ENCODE results near the gene DYRK1A. TPM values are rescaled to one million over a fixed set of nuclear protein-coding genes. Genes with fewer than 3 reads are reported as not detected.
A peak's percentile ranks its signal among the peaks of the same experiment; 100 is the strongest.

The DYRK1A gene
- total and polyA plus RNA-seq, 2 of the 13 experiments (the other 11 are each of a cell fraction or from before 2014, with no cell fraction given): 24.6 to 34.2 TPM

DNA sequence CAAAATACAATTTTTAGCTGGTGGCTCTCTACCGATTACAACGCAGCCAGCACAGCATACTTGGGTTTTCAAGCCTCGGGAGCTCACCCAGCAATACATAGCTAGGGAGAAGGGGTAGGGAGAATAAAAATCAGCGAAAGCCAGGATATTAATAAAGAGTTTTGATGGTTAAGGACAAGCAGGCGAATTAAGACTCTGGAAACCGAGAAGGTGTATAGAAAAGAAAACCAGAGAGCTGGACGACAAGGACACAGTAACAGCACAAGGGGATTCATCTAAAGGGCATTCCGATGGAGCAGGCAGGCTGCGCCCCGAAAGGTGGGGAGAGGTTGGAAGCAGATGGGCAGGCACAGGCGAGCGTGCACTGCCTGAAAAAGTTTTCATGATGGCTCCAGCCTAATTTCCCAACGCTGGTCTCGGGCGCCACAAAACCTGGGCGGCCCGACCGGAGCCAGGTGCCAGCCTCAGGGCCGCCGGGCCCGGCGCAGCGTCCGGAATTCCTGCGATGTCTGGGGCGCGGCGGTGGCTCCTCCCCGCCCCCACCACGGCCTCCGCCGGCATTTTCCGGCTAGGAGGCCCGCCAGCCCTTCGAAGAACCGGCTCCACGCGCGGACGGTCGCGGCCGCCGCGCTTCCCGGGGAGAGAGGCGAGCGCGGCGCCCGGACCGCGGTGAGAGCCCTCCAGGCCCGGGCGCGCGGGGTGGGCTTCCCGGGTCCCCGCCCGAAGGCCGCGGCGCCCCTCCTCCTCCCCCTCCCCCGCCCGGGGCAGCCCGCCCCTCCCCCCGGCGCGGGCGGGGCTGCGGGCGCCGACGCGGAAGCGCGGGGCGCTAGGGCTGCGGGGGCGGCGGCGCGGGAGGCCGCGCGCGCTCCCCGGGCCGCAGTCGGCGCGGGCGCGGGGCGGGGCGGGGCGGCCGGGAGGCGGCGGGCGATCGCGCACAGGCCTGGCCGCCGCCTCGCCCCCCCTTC is 774 bp upstream of the DYRK1A start (continued):
- TF ChIP-seq NR2F2 (IDR thresholded peaks at IDR 0.05; ENCODE audit: borderline replicate concordance, low read depth): no peak
- no peak for TF ChIP-seq ZNF33B (CRISPR knock-in tag; IDR thresholded peaks at IDR 0.05)
- TF ChIP-seq ZNF230 (CRISPR knock-in tag; IDR thresholded peaks at IDR 0.05): no peak
- TF ChIP-seq NFIB (CRISPR knock-in tag; IDR thresholded peaks at IDR 0.05; ENCODE audit: borderline replicate concordance): no peak
- no peak for TF ChIP-seq MBNL3 (CRISPR knock-in tag; conservative IDR thresholded peaks at IDR 0.05)
- TF ChIP-seq ZNF557 (CRISPR knock-in tag; IDR thresholded peaks at IDR 0.05): no peak
- peak; percentile 34; the same call in 1 of the 2 replicates for TF ChIP-seq NRL (CRISPR knock-in tag; IDR thresholded peaks at IDR 0.05; ENCODE audit: borderline replicate concordance)
- TF ChIP-seq, protein P1, sequence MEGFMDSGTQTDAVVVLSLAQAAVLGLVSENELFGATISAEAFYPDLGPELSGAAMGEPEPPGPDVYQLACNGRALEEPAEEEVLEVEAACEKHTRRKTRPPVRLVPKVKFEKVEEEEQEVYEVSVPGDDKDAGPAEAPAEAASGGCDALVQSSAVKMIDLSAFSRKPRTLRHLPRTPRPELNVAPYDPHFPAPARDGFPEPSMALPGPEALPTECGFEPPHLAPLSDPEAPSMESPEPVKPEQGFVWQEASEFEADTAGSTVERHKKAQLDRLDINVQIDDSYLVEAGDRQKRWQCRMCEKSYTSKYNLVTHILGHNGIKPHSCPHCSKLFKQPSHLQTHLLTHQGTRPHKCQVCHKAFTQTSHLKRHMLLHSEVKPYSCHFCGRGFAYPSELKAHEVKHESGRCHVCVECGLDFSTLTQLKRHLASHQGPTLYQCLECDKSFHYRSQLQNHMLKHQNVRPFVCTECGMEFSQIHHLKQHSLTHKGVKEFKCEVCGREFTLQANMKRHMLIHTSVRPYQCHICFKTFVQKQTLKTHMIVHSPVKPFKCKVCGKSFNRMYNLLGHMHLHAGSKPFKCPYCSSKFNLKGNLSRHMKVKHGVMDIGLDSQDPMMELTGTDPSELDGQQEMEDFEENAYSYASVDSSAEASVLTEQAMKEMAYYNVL (CRISPR knock-in tag; IDR thresholded peaks at IDR 0.05; ENCODE audit: borderline replicate concordance): peak; percentile 22; the same call in 1 of the 2 replicates
- TF ChIP-seq ERF (CRISPR knock-in tag; IDR thresholded peaks at IDR 0.05): no peak
- no peak for TF ChIP-seq ZC3H13 (CRISPR knock-in tag; IDR thresholded peaks at IDR 0.05)
- TF ChIP-seq NFATC3 (CRISPR knock-in tag; IDR thresholded peaks at IDR 0.05): no peak
- no peak for TF ChIP-seq ELF4 (CRISPR knock-in tag; IDR thresholded peaks at IDR 0.05; ENCODE audit: borderline replicate concordance)
- TF ChIP-seq KAT8 (CRISPR knock-in tag; IDR thresholded peaks at IDR 0.05): peak; percentile 52; the same call in 1 of the 2 replicates
- no peak for TF ChIP-seq ZMYM3 (CRISPR knock-in tag; IDR thresholded peaks at IDR 0.05)
- TF ChIP-seq PRPF4 (IDR thresholded peaks at IDR 0.05; ENCODE audit: low read depth, low read length, poor library complexity, severe bottlenecking): peak; percentile 25
- TF ChIP-seq, protein P2, sequence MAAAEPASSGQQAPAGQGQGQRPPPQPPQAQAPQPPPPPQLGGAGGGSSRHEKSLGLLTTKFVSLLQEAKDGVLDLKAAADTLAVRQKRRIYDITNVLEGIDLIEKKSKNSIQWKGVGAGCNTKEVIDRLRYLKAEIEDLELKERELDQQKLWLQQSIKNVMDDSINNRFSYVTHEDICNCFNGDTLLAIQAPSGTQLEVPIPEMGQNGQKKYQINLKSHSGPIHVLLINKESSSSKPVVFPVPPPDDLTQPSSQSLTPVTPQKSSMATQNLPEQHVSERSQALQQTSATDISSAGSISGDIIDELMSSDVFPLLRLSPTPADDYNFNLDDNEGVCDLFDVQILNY (CRISPR knock-in tag; conservative IDR thresholded peaks at IDR 0.05): no peak
- TF ChIP-seq, protein P3, sequence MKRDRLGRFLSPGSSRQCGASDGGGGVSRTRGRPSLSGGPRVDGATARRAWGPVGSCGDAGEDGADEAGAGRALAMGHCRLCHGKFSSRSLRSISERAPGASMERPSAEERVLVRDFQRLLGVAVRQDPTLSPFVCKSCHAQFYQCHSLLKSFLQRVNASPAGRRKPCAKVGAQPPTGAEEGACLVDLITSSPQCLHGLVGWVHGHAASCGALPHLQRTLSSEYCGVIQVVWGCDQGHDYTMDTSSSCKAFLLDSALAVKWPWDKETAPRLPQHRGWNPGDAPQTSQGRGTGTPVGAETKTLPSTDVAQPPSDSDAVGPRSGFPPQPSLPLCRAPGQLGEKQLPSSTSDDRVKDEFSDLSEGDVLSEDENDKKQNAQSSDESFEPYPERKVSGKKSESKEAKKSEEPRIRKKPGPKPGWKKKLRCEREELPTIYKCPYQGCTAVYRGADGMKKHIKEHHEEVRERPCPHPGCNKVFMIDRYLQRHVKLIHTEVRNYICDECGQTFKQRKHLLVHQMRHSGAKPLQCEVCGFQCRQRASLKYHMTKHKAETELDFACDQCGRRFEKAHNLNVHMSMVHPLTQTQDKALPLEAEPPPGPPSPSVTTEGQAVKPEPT (CRISPR knock-in tag; IDR thresholded peaks at IDR 0.05; ENCODE audit: low read depth): no peak
- no peak for TF ChIP-seq MBD4 (IDR thresholded peaks at IDR 0.05; ENCODE audit: borderline replicate concordance, low read length)
- TF ChIP-seq FOXP1 (IDR thresholded peaks at IDR 0.05): no peak
- no peak for TF ChIP-seq FOXP1 (CRISPR knock-in tag; IDR thresholded peaks at IDR 0.05)
- TF ChIP-seq TAF15 (IDR thresholded peaks at IDR 0.05; ENCODE audit: low read depth, low read length, poor library complexity, severe bottlenecking): no peak
- no peak for TF ChIP-seq ZNF496 (CRISPR knock-in tag; IDR thresholded peaks at IDR 0.05; ENCODE audit: insufficient replicate concordance)
- TF ChIP-seq PCBP2 (optimal IDR thresholded peaks at IDR 0.05; ENCODE audit: low read depth, low read length, poor library complexity, severe bottlenecking): no peak
- no peak for TF ChIP-seq ZSCAN30 (CRISPR knock-in tag; IDR thresholded peaks at IDR 0.05)
- no peak for TF ChIP-seq NR2F1 (CRISPR knock-in tag; IDR thresholded peaks at IDR 0.05)
